Karpas-422 (cell line): Measurements from ENCODE around the gene CINP. TPM values are rescaled to one million over a fixed set of nuclear protein-coding genes. Genes with fewer than 3 reads are reported as not detected.
"Not testable (repeated sequence)": the region's sequence is repeated elsewhere in the genome, so short reads cannot be mapped to it uniquely, and the experiment has no call there.

Source experiments
- DNase-seq: peaks from one replicate; pipeline ENCODE4 v3.0.0-alpha.2; 2015
- H2AFZ ChIP-seq: fragments of 200-600 bp; sonication (generic); 2 replicates; pipeline ENCODE4 v1.6.1; 2014; ENCODE audit warnings: antibody characterized with exemption, low read length, mixed read lengths
- H3K27ac ChIP-seq: fragments of 200-600 bp; sonication (generic); 2 replicates; pipeline ENCODE4 v1.5.1; 2014; ENCODE audit warnings: mild to moderate bottlenecking, low read length, moderate library complexity
- H3K27me3 ChIP-seq: fragments of 200-600 bp; sonication (generic); 2 replicates; pipeline ENCODE4 v1.6.1; 2014; ENCODE audit warnings: low read length, mixed read lengths
- H3K36me3 ChIP-seq: fragments of 200-600 bp; sonication (generic); 2 replicates; pipeline ENCODE4 v1.6.1; 2014; ENCODE audit warnings: low read length, mixed read lengths; ENCODE audit not compliant: insufficient read depth
- H3K4me1 ChIP-seq: fragments of 200-600 bp; sonication (generic); 2 replicates; pipeline ENCODE4 v1.6.1; 2014; ENCODE audit warnings: mild to moderate bottlenecking, low read length, mixed read lengths
- H3K4me2 ChIP-seq: fragments of 200-600 bp; sonication (generic); 2 replicates; pipeline ENCODE4 v1.6.1; 2014; ENCODE audit warnings: low read length, low read depth, mild to moderate bottlenecking; ENCODE audit not compliant: poor library complexity, severe bottlenecking
- H3K4me3 ChIP-seq: fragments of 200-600 bp; sonication (generic); 2 replicates; pipeline ENCODE4 v1.5.1; 2014; ENCODE audit warnings: mild to moderate bottlenecking, antibody characterized with exemption, low read length, mixed read lengths
- H3K79me2 ChIP-seq: fragments of 200-600 bp; sonication (generic); 2 replicates; pipeline ENCODE4 v1.6.1; 2014; ENCODE audit warnings: mild to moderate bottlenecking, low read length, mixed read lengths
- H3K9ac ChIP-seq: fragments of 200-600 bp; sonication (generic); 2 replicates; pipeline ENCODE4 v1.6.0; 2014; ENCODE audit warnings: low read length
- H3K9me2 ChIP-seq: fragments of 200-600 bp; sonication (generic), shearing (Covaris generic); replicated peaks from 2 replicates; pipeline ENCODE4 v1.6.0; 2014; ENCODE audit warnings: mild to moderate bottlenecking, low read length, moderate library complexity; ENCODE audit not compliant: insufficient read depth
- H3K9me3 ChIP-seq: fragments of 300-700, 200-600 bp; sonication (generic); 2 replicates; pipeline ENCODE4 v1.6.1; 2014; ENCODE audit warnings: low read length, mixed read lengths
- H4K20me1 ChIP-seq: fragments of 200-600 bp; sonication (generic); 2 replicates; pipeline ENCODE4 v1.6.1; 2014; ENCODE audit warnings: mild to moderate bottlenecking, antibody characterized with exemption, low read length, low read depth; ENCODE audit not compliant: insufficient read depth
- total RNA-seq: library from RNA; depleted of rRNA; stranded (reverse); fragments of >200 nt; shearing (Covaris generic); gene quantifications from 2 replicates; pipeline ENCODE4 v1.2.3, GENCODE V29; 2014; ENCODE audit warnings: low replicate concordance

Gene CINP
- total RNA-seq, 1 experiment from 2014 or later = 37.9 TPM

DNA sequence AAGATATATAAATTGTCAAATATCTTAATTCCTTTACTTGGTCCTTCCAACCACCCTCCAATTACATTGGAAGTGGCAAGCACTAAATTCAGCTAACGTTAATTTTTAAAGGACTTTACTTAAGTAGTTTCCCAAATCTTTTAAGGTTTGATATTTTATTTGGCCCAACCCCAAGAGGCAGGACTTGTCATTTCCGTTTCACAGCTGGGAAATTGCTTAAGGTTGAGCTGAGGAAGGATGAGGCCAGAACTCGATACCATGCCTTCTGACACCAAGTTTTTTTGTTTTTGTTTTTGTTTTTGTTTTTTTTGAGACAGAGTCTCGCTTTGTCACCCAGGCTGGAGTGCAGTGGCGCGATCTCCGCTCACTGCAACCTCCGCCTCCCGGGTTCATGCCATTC is 11.1 kb downstream of the CINP start:
- H3K27me3 ChIP-seq, H3K4me1 ChIP-seq, DNase-seq, H2AFZ ChIP-seq, H3K4me3 ChIP-seq, H3K4me2 ChIP-seq, H4K20me1 ChIP-seq, H3K27ac ChIP-seq, H3K9ac ChIP-seq, H3K9me2 ChIP-seq, H3K9me3 ChIP-seq, H3K79me2 ChIP-seq: not testable (repeated sequence)
- peaks cover 21% of the 10 kb centered on the region; the same call in 1 of the 2 replicates for H3K36me3 ChIP-seq

DNA sequence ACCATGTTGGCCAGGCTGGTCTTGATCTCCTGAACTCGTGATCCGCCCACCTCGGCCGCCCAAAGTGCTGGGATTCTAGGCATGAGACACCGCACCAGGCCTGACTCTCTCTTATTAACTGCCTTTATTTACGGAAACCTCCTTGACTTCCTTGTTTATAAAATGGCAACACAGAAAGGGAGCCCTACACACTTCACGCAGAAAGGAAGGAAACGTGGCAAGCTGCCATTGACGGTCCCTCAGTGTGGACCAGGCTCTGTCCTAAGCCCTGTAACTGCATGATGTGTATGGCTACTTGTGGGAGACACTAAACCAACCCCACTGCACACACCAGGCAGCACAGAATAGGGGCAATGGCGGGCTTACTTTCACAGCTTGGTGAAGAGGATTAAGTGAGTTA is 11.7 kb downstream of the CINP start:
- Histone ChIP-seq H3K9me3 (no peaks in the 10 kb centered on the region), H3K4me1 (no peaks in the 10 kb centered on the region), H3K27me3 (no peaks in the 10 kb centered on the region), H4K20me1 (no peaks in the 10 kb centered on the region), H2AFZ (no peak overlapping the region), H3K36me3 (peaks cover 21% of the 10 kb centered on the region; the same call in 1 of the 2 replicates), H3K4me2 (no peak overlapping the region), H3K9ac (no peak overlapping the region), H3K9me2 (no peaks in the 10 kb centered on the region), H3K79me2 (no peaks in the 10 kb centered on the region), H3K4me3 (no peak overlapping the region), H3K27ac (no peak overlapping the region)
- DNase-seq = no peak

DNA sequence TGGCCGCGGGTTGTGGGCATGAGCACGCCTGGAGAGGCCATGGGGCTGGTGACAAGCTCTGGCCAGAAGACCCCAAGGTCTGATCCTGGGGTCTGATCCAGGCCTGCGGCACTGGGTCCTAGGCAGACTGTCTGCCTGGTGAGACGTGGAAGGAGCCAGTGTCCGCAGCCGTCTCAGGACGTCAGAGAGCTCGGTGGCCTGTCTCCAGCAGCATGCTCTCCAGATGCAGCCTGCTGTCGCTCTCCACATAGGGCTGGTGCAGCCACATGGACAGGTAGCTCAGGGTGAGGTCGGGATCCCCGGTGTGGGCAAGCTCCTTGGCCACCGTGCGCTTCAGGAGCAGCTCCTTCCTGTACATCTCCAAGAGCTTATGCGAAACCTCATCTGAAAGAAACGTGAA is 14.3 kb downstream of the CINP start:
- H2AFZ ChIP-seq = no peak overlapping the region
- H3K9ac ChIP-seq = no peak overlapping the region
- H3K79me2 ChIP-seq = no peaks in the 10 kb centered on the region
- peaks cover 19% of the 10 kb centered on the region; the same call in 1 of the 2 replicates for H3K36me3 ChIP-seq
- H3K27ac ChIP-seq = no peak overlapping the region
- H3K4me3 ChIP-seq = no peak overlapping the region
- no peak for DNase-seq
- no peaks in the 10 kb centered on the region for H4K20me1 ChIP-seq
- H3K27me3 ChIP-seq = no peaks in the 10 kb centered on the region
- H3K9me3 ChIP-seq = no peaks in the 10 kb centered on the region
- no peak overlapping the region for H3K4me2 ChIP-seq
- H3K9me2 ChIP-seq = no peaks in the 10 kb centered on the region
- no peaks in the 10 kb centered on the region for H3K4me1 ChIP-seq

DNA sequence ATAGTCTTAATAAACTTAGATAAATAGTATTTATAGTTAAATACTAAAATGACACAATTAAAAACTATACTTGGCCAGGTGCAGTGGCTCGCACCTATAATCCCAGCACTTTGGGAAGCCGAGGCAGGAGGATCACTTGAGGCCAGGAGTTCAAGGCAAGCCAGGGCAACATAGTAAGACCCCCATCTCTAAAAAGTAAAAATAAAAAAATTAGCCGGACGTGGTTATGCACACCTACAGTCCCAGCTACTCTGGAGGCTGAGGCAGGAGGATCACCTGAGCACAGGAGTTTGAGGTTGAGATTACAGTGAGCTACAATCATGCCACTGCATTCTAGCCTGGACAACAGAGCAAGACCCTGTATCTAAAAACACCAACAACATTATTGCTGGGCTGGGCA is 16.0 kb downstream of the CINP start:
- Histone ChIP-seq H3K27ac (no peak overlapping the region), H3K79me2 (no peaks in the 10 kb centered on the region), H3K36me3 (peaks cover 20% of the 10 kb centered on the region; the same call in 1 of the 2 replicates), H3K4me1 (no peaks in the 10 kb centered on the region), H3K4me3 (no peak overlapping the region), H3K9me2 (no peaks in the 10 kb centered on the region), H2AFZ (no peak overlapping the region), H4K20me1 (no peaks in the 10 kb centered on the region), H3K27me3 (no peaks in the 10 kb centered on the region), H3K4me2 (no peak overlapping the region), H3K9ac (no peak overlapping the region), H3K9me3 (no peaks in the 10 kb centered on the region)
- DNase-seq = no peak

DNA sequence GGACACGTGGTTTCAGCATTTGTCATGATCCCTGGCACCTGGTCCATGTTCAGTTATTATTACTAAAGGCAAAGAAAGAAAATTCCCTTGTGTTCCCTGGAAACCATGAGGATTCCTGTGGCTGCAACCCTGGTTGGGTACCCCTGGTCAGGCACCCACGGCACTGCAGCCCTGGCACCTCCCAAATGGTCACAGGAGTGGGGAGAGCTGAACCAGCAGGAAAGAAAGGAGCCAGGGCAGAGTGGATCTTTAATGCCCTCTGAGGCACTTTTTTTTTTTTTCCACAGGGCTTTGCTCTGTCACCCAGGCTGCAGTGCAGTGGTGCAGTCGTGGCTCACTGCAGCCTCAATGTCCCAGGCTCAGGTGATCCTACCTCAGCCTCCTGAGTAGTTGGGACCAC is 17.5 kb downstream of the CINP start:
- DNase-seq = no peak
- Histone ChIP-seq H3K4me2 (no peak overlapping the region), H4K20me1 (no peaks in the 10 kb centered on the region), H3K4me1 (no peaks in the 10 kb centered on the region), H3K79me2 (no peaks in the 10 kb centered on the region), H3K27ac (no peak overlapping the region), H3K4me3 (no peak overlapping the region), H3K9me2 (no peaks in the 10 kb centered on the region), H3K9ac (no peak overlapping the region), H3K9me3 (no peaks in the 10 kb centered on the region), H2AFZ (no peak overlapping the region), H3K27me3 (no peaks in the 10 kb centered on the region), H3K36me3 (peaks cover 21% of the 10 kb centered on the region; the same call in 1 of the 2 replicates)

DNA sequence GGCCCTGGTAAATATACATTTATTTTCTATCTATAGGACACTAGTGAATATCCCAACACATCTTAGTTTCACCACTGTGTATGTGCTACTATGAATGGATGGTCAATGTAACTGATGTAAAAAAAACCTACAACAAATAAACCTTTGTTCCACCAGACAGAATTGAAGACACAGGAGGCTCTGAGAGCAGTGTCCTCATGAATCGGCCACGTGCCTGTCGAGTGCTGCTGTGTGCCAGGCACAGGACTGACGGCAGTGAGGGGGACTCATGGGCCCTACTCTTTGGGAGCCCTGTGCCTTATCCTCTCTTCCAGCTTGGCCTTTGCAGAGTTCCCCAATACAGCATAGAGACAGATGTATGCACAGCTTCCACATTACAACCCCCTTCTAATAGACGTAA is 18.2 kb downstream of the CINP start:
- Histone ChIP-seq H3K4me1 (no peaks in the 10 kb centered on the region), H4K20me1 (no peaks in the 10 kb centered on the region), H2AFZ (no peak overlapping the region), H3K9ac (no peak overlapping the region), H3K27ac (no peak overlapping the region), H3K79me2 (no peaks in the 10 kb centered on the region), H3K4me2 (no peak overlapping the region), H3K27me3 (no peaks in the 10 kb centered on the region), H3K9me2 (no peaks in the 10 kb centered on the region), H3K36me3 (peaks cover 21% of the 10 kb centered on the region; the same call in 1 of the 2 replicates), H3K9me3 (no peaks in the 10 kb centered on the region), H3K4me3 (no peak overlapping the region)
- DNase-seq = no peak

DNA sequence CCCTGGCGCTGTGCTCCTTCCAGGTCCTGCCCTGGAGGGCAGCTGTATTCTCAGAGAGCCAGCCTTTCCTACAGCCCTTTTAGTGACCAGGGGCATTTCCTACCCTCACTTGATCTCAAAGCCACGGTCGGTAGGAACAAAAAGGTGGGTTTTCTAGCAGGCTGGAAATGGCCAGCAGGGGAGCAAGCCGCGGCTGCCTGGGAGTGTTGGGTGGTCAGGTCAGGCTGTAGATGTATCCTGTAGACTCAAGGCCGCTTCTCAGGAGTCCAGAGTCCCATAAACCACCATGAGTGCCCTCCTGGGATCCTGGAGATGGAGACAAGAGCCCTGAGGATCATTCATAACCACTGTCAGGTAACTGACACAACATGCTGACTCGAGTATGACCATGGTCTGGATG is 18.6 kb downstream of the CINP start:
- no peaks in the 10 kb centered on the region for H3K79me2 ChIP-seq
- no peak overlapping the region for H3K4me3 ChIP-seq
- H3K36me3 ChIP-seq = peaks cover 21% of the 10 kb centered on the region; the same call in 1 of the 2 replicates
- H3K4me2 ChIP-seq = no peak overlapping the region
- H3K4me1 ChIP-seq = no peaks in the 10 kb centered on the region
- H3K9me3 ChIP-seq = no peaks in the 10 kb centered on the region
- H2AFZ ChIP-seq = no peak overlapping the region
- H3K9ac ChIP-seq = no peak overlapping the region
- no peaks in the 10 kb centered on the region for H3K27me3 ChIP-seq
- no peak overlapping the region for H3K27ac ChIP-seq
- no peaks in the 10 kb centered on the region for H4K20me1 ChIP-seq
- DNase-seq = no peak
- H3K9me2 ChIP-seq = no peaks in the 10 kb centered on the region

DNA sequence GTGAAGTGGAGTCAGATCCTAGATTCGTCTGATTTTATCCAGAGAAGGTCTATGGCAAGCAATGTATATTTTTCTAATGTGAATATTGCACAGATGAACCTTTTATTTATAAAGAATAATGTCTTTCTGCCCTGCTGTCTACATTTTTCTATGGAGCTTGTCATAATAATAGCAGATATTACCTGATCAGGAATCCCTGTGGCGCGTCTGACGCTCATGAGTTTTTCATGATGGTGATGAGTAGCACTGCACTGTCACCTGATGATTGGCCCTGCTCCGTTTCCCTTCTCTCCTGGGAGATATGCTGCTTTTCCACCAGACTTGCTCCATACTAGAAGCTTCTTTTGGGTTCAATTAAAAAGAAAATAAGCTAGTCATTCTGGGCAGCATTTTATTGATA is 20.5 kb downstream of the CINP start:
- no peak overlapping the region for H3K27ac ChIP-seq

DNA sequence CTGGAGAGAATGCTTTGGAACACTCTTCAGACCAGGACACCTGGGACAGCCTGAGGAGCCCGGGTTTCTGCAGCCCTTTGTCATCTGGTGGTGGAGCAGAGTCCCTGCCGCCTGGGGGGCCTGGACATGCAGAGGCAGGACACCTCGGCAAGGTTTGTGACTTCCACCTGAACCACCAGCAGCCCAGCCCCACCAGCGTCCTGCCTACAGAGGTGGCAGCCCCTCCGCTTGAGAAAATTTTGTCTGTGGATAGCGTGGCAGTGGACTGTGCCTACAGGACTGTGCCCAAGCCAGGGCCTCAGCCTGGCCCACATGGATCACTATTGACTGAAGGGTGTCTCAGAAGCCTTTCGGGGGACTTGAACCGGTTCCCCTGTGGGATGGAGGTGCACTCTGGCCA is 21.1 kb downstream of the CINP start:
- Histone ChIP-seq H3K9ac (no peak overlapping the region), H3K79me2 (no peaks in the 10 kb centered on the region), H3K9me2 (no peaks in the 10 kb centered on the region), H3K4me1 (no peaks in the 10 kb centered on the region), H3K27ac (no peak overlapping the region), H3K27me3 (no peaks in the 10 kb centered on the region), H3K4me2 (no peak overlapping the region), H3K36me3 (peaks cover 24% of the 10 kb centered on the region; the same call in 1 of the 2 replicates), H3K9me3 (no peaks in the 10 kb centered on the region), H2AFZ (no peak overlapping the region), H4K20me1 (no peaks in the 10 kb centered on the region), H3K4me3 (no peak overlapping the region)
- no peak for DNase-seq

More for the DNA sequence above, 20.5 kb downstream of the CINP start:
- peaks cover 24% of the 10 kb centered on the region; the same call in 1 of the 2 replicates for H3K36me3 ChIP-seq
- no peak overlapping the region for H2AFZ ChIP-seq
- no peaks in the 10 kb centered on the region for H3K4me1 ChIP-seq
- H4K20me1 ChIP-seq = no peaks in the 10 kb centered on the region
- H3K4me3 ChIP-seq = no peak overlapping the region
- no peaks in the 10 kb centered on the region for H3K9me3 ChIP-seq
- no peaks in the 10 kb centered on the region for H3K27me3 ChIP-seq
- no peaks in the 10 kb centered on the region for H3K9me2 ChIP-seq
- no peaks in the 10 kb centered on the region for H3K79me2 ChIP-seq
- no peak overlapping the region for H3K4me2 ChIP-seq
- no peak overlapping the region for H3K9ac ChIP-seq
- no peak for DNase-seq
